CD4-positive, alpha-beta T cell treated with Interleukin-4 for 1 hour (primary cell): ENCODE measurements around the gene ZNF443.
"Not testable (repeated sequence)": the region's sequence is repeated elsewhere in the genome, so short reads cannot be mapped to it uniquely, and the experiment has no call there.

ENCODE experiments used
- DNase-seq, 2 donors: peaks; one replicate each; pipeline ENCODE4 v3.0.0-alpha.2; 2020 to 2022

ZNF443 gene

DNA sequence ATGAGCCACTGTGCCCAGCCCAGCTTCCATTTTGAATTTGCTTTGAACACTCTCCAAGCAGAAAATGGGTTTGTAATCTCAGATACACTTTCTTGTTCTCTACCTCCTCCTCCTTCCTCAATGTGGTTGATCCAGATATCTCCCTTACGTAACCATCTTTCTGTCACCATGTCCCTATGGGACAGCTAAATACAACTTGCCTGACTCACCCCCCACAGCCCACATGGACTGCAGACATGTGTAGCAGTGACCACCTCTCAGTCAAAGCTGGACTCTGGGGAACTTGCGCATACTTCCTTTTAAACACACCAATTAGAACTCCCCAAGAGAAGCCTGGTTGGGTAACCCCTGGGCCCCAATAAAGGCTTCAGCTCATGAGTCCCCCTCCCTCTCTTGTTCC, 28.9 kb downstream of the ZNF443 start:
- DNase-seq, result no peak

DNA sequence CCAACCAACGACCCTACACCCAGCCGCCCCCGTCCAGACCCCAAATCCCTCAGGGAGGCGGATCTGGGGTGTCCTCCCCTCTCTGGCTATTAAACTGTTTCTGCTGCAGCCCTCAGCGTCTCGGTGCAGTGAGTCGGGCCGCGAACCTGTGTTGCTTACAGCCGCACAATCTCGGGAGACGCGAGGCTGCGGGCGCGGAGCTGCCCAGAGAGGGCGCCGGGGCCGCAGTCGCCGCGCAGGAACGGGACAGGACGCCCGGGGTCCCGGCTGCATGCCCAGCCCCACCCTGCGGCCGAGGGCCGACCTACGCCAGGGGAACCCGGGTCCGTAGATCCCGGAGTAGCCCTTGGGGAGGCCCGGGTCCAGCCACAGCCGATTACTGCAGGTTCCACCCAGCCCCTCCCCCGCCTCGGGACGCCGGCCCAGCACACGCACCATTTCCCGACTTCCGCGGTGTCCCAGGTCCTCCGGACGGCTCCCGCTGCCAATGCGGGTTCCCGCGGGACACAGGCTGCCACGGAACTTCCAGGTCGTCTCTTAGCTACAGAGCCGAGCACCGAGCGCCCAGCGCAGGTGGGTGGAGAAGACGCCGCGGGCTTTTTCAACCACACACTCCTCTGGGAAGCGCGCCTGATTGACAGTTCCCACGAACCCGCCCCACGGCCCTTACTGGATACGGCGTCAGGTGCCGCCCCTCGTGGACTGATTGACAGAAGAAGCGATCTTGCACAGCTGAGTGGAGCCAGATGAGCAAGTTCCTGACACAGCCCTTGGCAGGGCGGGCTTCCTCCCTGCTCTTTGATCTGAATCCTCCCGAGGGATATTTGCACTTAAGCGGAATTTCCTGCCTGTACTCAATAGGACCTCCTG, 40.0 kb downstream of the ZNF443 start, which contains the start of gene ZNF799:
Gene ZNF799, minus strand, starts transcription at position 639 of the 870 bp plus-strand sequence. Its CDS starts 201 bp downstream, at position 438.
- peak; percentile 84 to 85 for DNase-seq

- peak; percentile 42 for DNase-seq
Observed at GRCh38 chr19:12399901-12400632, 40.8 kb downstream of the ZNF443 start.

DNA sequence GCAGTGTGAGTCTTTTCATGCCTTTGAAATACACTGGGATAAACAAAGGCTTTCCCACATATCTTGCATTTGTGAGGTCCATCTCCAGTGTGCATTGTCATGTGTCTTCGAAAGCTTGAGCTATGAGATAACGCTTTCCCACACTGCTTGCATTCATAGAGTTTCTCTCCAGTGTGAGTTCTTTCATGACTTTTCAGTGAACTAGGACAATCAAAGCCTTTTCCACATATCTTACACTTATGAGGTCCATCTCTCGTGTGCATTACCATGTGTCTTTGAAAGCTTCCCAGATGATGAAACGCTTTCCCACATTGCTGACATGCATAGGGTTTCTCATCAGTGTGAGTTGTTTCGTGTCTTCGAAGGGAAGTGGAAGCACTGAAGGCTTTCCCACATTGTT, 49.7 kb downstream of the ZNF443 start:
- DNase-seq, result not testable (repeated sequence)

GRCh38 chr19:12386365-12386764, 54.5 kb downstream of the ZNF443 start:
- DNase-seq, result not testable (repeated sequence)

DNA sequence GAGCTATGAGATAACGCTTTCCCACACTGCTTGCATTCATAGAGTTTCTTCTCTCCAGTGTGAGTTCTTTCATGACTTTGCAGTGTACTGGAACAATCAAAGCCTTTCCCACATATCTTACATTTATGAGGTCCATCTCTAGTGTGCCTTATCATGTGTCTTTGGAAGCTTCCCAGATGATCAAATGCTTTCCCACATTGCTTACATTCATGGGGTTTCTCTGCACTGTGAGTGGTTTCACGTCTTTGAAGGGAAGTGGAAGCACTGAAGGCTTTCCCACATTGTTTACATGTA, 60.4 kb downstream of the ZNF443 start:
- no peak for DNase-seq

- DNase-seq, result no peak
Observed at GRCh38 chr19:12379732-12380443, 60.9 kb downstream of the ZNF443 start.
